ENCODE data around the gene FNTB. TPM values are rescaled to one million over a fixed set of nuclear protein-coding genes. Genes with fewer than 3 reads are reported as not detected.
A peak's percentile ranks its signal among the peaks of the same experiment; 100 is the strongest.

FNTB gene
- total and polyA plus RNA-seq, 2 donors (not counting 1 experiment from before 2014, with no cell fraction given) = 6.6 to 10.2 TPM

DNA sequence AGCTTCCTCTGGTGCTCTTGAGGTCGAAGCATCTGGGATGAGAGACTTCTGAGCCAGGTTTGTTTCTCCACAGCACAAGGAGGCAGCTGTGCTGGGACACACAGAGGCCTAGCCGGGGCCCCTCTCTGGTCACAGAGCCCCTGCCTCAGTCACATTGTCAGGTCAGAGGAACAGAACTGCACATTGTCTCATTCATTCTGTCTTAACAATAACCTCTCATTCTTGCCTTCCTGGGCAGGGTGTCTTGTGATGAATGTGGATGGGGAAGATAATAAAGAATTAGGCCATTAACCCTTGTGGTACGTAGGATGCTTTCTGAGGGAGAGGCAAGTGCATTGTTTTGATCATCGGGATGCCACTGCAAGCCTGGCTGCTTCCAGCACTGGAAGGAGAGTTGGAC is 29.8 kb downstream of the FNTB start:
- Histone ChIP-seq H4K20me1 (ENCODE audit: control insufficient read depth, insufficient read depth, low read length, poor library complexity, severe bottlenecking) (no peaks in the 10 kb centered on the region), H3K4me2 (replicated peaks; ENCODE audit: low read depth, low read length, poor library complexity, severe bottlenecking) (no peak overlapping the region), H3K79me2 (ENCODE audit: control insufficient read depth, insufficient read depth, low read length) (no peaks in the 10 kb centered on the region), H3K36me3 (replicated peaks in 1 of 2; ENCODE audit: control extremely low read depth in 1 of 2, control insufficient read depth in 1 of 2, extremely low read depth in 1 of 2, insufficient read depth in 2 of 2, low read length in 1 of 2) (peaks cover 2 to 25% of the 10 kb centered on the region in 2 experiments), H3K9me3 (ENCODE audit: control extremely low read depth in 1 of 3, control insufficient read depth in 2 of 3, insufficient read depth in 1 of 3, low read length in 2 of 3) (no peaks in the 10 kb centered on the region), H3K27ac (ENCODE audit: low read length in 2 of 2) (no peak overlapping the region), H3K4me3 (ENCODE audit: control extremely low read depth in 1 of 5, extremely low read depth in 1 of 5, insufficient read depth in 1 of 5, low read depth in 2 of 5, low read length in 4 of 5) (no peak overlapping the region), H2AFZ (ENCODE audit: insufficient read depth, low read depth, low read length, poor library complexity, severe bottlenecking) (no peak overlapping the region), H3K9ac (ENCODE audit: low read length) (no peak overlapping the region), H3K27me3 (replicated peaks in 1 of 4; ENCODE audit: control extremely low read depth in 1 of 4, control insufficient read depth in 3 of 4, insufficient read depth in 4 of 4, low read length in 3 of 4) (no peaks in the 10 kb centered on the region), H3K4me1 (ENCODE audit: control insufficient read depth in 2 of 2, insufficient read depth in 2 of 2, low read length in 2 of 2) (no peaks in the 10 kb centered on the region)
- TF ChIP-seq, protein P1, sequence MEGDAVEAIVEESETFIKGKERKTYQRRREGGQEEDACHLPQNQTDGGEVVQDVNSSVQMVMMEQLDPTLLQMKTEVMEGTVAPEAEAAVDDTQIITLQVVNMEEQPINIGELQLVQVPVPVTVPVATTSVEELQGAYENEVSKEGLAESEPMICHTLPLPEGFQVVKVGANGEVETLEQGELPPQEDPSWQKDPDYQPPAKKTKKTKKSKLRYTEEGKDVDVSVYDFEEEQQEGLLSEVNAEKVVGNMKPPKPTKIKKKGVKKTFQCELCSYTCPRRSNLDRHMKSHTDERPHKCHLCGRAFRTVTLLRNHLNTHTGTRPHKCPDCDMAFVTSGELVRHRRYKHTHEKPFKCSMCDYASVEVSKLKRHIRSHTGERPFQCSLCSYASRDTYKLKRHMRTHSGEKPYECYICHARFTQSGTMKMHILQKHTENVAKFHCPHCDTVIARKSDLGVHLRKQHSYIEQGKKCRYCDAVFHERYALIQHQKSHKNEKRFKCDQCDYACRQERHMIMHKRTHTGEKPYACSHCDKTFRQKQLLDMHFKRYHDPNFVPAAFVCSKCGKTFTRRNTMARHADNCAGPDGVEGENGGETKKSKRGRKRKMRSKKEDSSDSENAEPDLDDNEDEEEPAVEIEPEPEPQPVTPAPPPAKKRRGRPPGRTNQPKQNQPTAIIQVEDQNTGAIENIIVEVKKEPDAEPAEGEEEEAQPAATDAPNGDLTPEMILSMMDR (IDR thresholded peaks at IDR 0.05) = no peak
- TF ChIP-seq EZH2 (IDR thresholded peaks at IDR 0.05; ENCODE audit: borderline replicate concordance, insufficient read depth, low read depth, low read length, poor library complexity, severe bottlenecking) = no peak
- 100% methylated on average over 4 of the region's 4 CpGs for WGBS (ENCODE audit: insufficient coverage)
- H3K4me3 Mint-ChIP-seq = no peak overlapping the region
- H3K27me3 Mint-ChIP-seq = no peaks in the 10 kb centered on the region
- ChIA-PET POLR2A (no interaction called here), CTCF (no interaction called here)
- H3K4me1 Mint-ChIP-seq = peaks cover 2% of the 10 kb centered on the region
- intact Hi-C loops (cut with micrococcal nuclease) = no loop called here
- no peaks in the 10 kb centered on the region for H3K9me3 Mint-ChIP-seq (ENCODE audit: insufficient read depth)
- ATAC-seq (ENCODE audit: low read depth) (no peak), DNase-seq (no peak)
- H3K27ac Mint-ChIP-seq = no peak overlapping the region

DNA sequence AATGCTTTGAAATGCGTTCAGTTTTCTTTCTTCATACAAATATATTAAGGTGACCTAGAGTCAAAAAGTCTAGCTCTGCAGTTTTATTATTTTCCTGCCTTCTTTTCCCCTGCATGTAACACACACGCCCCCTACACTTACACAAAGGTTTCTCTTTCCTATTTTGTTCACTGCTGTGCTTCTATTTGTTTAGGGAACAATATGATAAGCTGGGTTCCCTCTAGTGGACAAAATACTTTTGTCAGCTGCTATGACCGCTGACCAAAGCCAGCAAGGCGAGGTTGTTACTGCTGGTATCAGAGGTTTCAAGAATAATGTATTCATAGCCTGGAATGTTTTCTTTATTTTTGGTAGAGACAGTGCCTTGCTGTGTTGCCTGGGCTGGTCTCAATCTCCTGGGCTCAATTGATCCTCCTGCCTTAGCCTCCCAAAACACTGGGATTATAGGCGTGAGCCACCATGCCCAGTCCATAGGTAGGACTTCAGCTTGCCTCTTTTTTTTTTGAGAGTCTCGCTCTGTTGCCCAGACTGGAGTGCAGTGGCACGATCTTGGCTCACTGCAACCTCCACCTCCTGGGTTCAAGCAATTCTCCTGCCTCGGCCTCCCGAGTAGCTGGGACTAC is 33.4 kb downstream of the FNTB start:
- H3K9me3 ChIP-seq (ENCODE audit: control extremely low read depth in 1 of 3, control insufficient read depth in 2 of 3, insufficient read depth in 1 of 3, low read length in 2 of 3) = no peaks in the 10 kb centered on the region
- no peaks in the 10 kb centered on the region for H3K4me1 ChIP-seq (ENCODE audit: control insufficient read depth in 2 of 2, insufficient read depth in 2 of 2, low read length in 2 of 2)
- no peak overlapping the region for H3K9ac ChIP-seq (ENCODE audit: low read length)
- H3K36me3 ChIP-seq (replicated peaks in 1 of 2; ENCODE audit: control extremely low read depth in 1 of 2, control insufficient read depth in 1 of 2, extremely low read depth in 1 of 2, insufficient read depth in 2 of 2, low read length in 1 of 2) = peaks cover 2 to 14% of the 10 kb centered on the region in 2 experiments
- Mint-ChIP-seq H3K4me3 (no peak overlapping the region), H3K9me3 (ENCODE audit: insufficient read depth) (no peaks in the 10 kb centered on the region), H3K4me1 (peaks cover 2% of the 10 kb centered on the region), H3K27ac (no peak overlapping the region), H3K27me3 (no peaks in the 10 kb centered on the region)
- ATAC-seq (ENCODE audit: low read depth) (no peak), DNase-seq (no peak)
- H4K20me1 ChIP-seq (ENCODE audit: control insufficient read depth, insufficient read depth, low read length, poor library complexity, severe bottlenecking) = no peaks in the 10 kb centered on the region
- ChIA-PET POLR2A (no interaction called here), CTCF (interaction anchor here (1.2 to 1.3 kb wide), 2 partner anchors 34 to 197 kb away, joined by 3 to 5 read pairs; partner anchors contain the start of gene FNTB)
- 79% methylated on average over 5 of the region's 9 CpGs for WGBS (ENCODE audit: insufficient coverage)
- no peak overlapping the region for H2AFZ ChIP-seq (ENCODE audit: insufficient read depth, low read depth, low read length, poor library complexity, severe bottlenecking)
- H3K79me2 ChIP-seq (ENCODE audit: control insufficient read depth, insufficient read depth, low read length) = no peaks in the 10 kb centered on the region
- H3K27ac ChIP-seq (ENCODE audit: low read length in 2 of 2) = no peak overlapping the region
- TF ChIP-seq, protein P1 (IDR thresholded peaks at IDR 0.05) = peak; percentile 19
- TF ChIP-seq EZH2 (IDR thresholded peaks at IDR 0.05; ENCODE audit: borderline replicate concordance, insufficient read depth, low read depth, low read length, poor library complexity, severe bottlenecking) = no peak
- no peak overlapping the region for H3K4me3 ChIP-seq (ENCODE audit: control extremely low read depth in 1 of 5, extremely low read depth in 1 of 5, insufficient read depth in 1 of 5, low read depth in 2 of 5, low read length in 4 of 5)
- intact Hi-C loops (cut with micrococcal nuclease) = no loop called here
- H3K27me3 ChIP-seq (replicated peaks in 1 of 4; ENCODE audit: control extremely low read depth in 1 of 4, control insufficient read depth in 3 of 4, insufficient read depth in 4 of 4, low read length in 3 of 4) = no peaks in the 10 kb centered on the region
- no peak overlapping the region for H3K4me2 ChIP-seq (replicated peaks; ENCODE audit: low read depth, low read length, poor library complexity, severe bottlenecking)
